ENCODE measurements around the gene CCDC50.

The CCDC50 gene

GRCh38 chr3:191398607-191399006 lies 69.4 kb downstream of the CCDC50 start:
- in situ Hi-C loops (cut with MboI; ENCODE audit: low pct_unique_long_range_greater_than_20kb, low sequenced_read_pairs, unreplicated experiment) = loop anchor here (25.0 kb wide), 1 partner anchor 261 kb away; no protein-coding TSS in a partner anchor

DNA sequence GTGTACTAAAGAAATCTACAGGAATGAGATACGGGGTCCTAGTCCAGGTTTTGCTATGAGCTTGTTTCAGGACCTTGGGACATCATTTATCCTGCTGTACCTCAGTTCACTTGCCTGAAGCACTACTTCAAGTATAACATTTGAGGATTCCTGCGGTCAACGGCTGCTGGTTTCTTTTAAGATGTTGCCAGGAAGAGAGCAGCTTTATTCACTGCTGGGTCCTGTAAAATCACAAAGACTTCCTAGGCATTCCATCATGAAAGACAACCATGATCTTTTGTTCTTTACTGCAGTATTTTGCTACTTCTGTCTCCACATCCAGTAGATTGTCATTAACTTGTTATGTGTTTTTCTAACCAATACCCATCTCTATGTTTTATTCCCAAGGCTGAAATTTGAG lies 70.7 kb downstream of the CCDC50 start:
- in situ Hi-C loops (cut with MboI; ENCODE audit: low pct_unique_long_range_greater_than_20kb, low sequenced_read_pairs, unreplicated experiment) = loop anchor here (25.0 kb wide), 3 partner anchors 263 to 1037 kb away; no protein-coding TSS in a partner anchor

More at GRCh38 chr3:191398607-191399006, 69.4 kb downstream of the CCDC50 start:
- TF ChIP-seq, protein P1, sequence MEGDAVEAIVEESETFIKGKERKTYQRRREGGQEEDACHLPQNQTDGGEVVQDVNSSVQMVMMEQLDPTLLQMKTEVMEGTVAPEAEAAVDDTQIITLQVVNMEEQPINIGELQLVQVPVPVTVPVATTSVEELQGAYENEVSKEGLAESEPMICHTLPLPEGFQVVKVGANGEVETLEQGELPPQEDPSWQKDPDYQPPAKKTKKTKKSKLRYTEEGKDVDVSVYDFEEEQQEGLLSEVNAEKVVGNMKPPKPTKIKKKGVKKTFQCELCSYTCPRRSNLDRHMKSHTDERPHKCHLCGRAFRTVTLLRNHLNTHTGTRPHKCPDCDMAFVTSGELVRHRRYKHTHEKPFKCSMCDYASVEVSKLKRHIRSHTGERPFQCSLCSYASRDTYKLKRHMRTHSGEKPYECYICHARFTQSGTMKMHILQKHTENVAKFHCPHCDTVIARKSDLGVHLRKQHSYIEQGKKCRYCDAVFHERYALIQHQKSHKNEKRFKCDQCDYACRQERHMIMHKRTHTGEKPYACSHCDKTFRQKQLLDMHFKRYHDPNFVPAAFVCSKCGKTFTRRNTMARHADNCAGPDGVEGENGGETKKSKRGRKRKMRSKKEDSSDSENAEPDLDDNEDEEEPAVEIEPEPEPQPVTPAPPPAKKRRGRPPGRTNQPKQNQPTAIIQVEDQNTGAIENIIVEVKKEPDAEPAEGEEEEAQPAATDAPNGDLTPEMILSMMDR (IDR thresholded peaks at IDR 0.05; ENCODE audit: extremely low read depth, insufficient read depth, missing control alignments) = no peak
- no peak for DNase-seq (ENCODE audit: low spot score)

GRCh38 chr3:191401775-191402357 lies 72.7 kb downstream of the CCDC50 start:
- no peak for DNase-seq (ENCODE audit: low spot score)
- in situ Hi-C loops (cut with MboI; ENCODE audit: low pct_unique_long_range_greater_than_20kb, low sequenced_read_pairs, unreplicated experiment) = loop anchor here (25.0 kb wide), 2 partner anchors 810 to 1035 kb away; no protein-coding TSS in a partner anchor
- TF ChIP-seq, protein P1 (IDR thresholded peaks at IDR 0.05; ENCODE audit: extremely low read depth, insufficient read depth, missing control alignments) = no peak

More for the DNA sequence above, 70.7 kb downstream of the CCDC50 start:
- TF ChIP-seq, protein P1 (IDR thresholded peaks at IDR 0.05; ENCODE audit: extremely low read depth, insufficient read depth, missing control alignments) = no peak
- no peak for DNase-seq (ENCODE audit: low spot score)

- in situ Hi-C loops (cut with MboI; ENCODE audit: low pct_unique_long_range_greater_than_20kb, low sequenced_read_pairs, unreplicated experiment) = loop anchor here (25.0 kb wide), 2 partner anchors 802 to 1027 kb away; no protein-coding TSS in a partner anchor
- no peak for DNase-seq (ENCODE audit: low spot score)
- TF ChIP-seq, protein P1 (IDR thresholded peaks at IDR 0.05; ENCODE audit: extremely low read depth, insufficient read depth, missing control alignments) = no peak
Observed at GRCh38 chr3:191409791-191410359, 80.7 kb downstream of the CCDC50 start.

DNA sequence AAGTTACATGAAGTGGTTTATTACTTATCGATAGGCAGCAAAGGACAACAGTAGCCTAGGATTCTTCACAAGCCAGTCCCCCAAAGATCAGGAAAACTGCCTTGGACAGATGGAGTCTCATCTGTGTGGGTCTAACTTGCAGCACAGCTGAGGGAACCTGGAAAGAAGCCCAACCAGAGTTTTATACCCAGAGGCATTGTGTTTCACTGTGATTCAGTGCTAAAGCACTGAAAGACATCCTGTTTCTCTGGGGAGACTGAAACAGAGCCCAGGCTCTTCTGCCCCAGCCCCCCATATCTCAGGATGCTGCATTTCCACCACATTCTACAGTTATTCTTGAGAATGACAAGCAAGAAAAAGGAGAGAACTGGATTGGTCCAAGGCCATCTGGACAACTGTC lies 83.6 kb downstream of the CCDC50 start:
- DNase-seq (ENCODE audit: low spot score) = no peak
- TF ChIP-seq, protein P1 (IDR thresholded peaks at IDR 0.05; ENCODE audit: extremely low read depth, insufficient read depth, missing control alignments) = no peak
- in situ Hi-C loops (cut with MboI; ENCODE audit: low pct_unique_long_range_greater_than_20kb, low sequenced_read_pairs, unreplicated experiment) = loop anchor here (25.0 kb wide), 2 partner anchors 800 to 1025 kb away; no protein-coding TSS in a partner anchor

GRCh38 chr3:191414286-191414685 lies 85.1 kb downstream of the CCDC50 start:
- in situ Hi-C loops (cut with MboI; ENCODE audit: low pct_unique_long_range_greater_than_20kb, low sequenced_read_pairs, unreplicated experiment) = loop anchor here (25.0 kb wide), 2 partner anchors 798 to 1023 kb away; no protein-coding TSS in a partner anchor
- TF ChIP-seq, protein P1 (IDR thresholded peaks at IDR 0.05; ENCODE audit: extremely low read depth, insufficient read depth, missing control alignments) = no peak
- no peak for DNase-seq (ENCODE audit: low spot score)
